Stromal cell of bone marrow (primary cell): ENCODE results near the gene RTN4RL2.
"Not testable (repeated sequence)": the region's sequence is repeated elsewhere in the genome, so short reads cannot be mapped to it uniquely, and the experiment has no call there.

Experiments used
- DNase-seq: peaks from one replicate; pipeline ENCODE4 v3.0.0-alpha.2; 2012; ENCODE audit warnings: low read depth

The RTN4RL2 gene

DNA sequence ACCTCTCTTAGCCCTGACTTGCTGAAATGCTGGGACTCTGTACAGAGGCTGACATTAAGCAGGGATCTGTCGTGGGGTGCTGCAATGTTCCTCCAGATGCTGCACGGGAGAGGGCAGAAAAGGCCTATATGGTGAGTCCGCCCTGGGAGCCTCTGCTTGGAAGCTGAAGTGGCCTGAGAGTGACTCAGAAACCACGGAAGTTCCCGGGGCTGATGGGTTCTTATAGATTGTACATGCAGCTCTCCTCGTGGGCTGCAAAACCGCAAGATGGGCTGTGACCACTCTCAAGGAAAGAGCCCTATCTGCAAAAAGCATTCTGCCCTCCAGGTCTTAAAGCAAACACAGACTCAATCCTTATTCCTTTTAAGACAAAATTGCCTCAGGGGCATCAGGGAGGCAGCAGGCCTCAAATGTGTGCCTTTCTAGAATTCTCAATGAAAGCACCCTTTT is 27.6 kb upstream of the RTN4RL2 start:
- DNase-seq: peak; percentile 43

DNA sequence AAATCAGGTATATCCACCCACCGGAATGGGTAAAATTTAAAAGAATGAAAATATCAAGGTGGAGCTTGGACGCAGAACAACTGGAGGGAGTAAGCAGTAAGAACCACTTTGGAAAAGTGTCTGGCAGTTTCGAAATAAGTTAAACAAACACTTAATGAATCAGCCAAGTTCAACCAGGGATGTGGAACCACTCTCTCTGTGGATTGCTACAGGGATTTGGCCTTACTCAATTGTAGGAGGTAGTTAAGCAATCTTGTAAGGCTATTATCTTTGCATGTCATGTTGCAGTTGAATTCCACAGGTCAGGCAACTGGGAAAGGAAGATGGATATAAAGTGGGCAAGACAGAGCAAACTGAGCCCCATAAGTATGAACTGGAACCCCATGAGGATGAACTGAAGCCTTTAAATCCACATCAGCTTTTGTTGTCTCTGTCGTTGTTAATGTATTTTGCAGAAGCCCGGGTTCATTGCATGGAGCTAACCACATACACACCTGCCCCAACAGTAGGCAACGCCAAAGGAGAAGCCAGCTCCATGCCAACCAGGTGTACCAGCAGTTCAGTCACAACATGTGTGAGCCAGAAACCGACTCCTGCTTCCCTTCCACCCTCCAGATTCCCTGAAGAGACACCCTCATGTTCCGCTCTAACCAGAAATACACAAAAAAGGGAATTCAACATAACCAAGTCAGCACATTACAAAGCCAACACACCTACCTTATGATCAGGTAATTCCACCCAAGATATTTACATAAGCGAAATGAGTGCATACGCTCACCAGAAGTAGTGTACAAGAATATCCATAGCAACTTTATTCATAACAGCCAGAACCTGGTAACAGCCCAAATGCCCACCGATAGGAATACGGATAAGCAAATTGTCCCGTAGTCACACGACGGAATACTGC is 25.4 kb upstream of the RTN4RL2 start:
- peak; percentile 94 for DNase-seq

DNA sequence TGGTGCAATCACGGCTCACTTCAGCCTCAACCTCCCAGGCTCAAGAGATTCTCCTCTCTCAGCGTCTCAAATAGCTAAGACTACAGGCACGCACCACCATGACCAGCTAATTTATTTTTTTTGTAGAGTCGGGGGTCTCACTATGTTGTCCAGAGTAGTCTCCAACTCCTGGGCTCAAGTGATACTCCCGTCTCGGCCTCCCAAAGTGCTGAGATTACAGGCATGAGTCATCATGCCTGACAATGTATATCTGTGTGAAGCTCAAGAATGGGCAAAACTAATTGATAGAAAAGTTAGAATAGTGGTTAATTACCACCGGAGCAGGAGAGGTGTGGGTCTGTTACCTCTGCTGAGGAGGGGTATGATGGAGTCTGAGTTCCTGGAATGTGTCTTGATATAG is 24.3 kb upstream of the RTN4RL2 start:
- DNase-seq: no peak

DNA sequence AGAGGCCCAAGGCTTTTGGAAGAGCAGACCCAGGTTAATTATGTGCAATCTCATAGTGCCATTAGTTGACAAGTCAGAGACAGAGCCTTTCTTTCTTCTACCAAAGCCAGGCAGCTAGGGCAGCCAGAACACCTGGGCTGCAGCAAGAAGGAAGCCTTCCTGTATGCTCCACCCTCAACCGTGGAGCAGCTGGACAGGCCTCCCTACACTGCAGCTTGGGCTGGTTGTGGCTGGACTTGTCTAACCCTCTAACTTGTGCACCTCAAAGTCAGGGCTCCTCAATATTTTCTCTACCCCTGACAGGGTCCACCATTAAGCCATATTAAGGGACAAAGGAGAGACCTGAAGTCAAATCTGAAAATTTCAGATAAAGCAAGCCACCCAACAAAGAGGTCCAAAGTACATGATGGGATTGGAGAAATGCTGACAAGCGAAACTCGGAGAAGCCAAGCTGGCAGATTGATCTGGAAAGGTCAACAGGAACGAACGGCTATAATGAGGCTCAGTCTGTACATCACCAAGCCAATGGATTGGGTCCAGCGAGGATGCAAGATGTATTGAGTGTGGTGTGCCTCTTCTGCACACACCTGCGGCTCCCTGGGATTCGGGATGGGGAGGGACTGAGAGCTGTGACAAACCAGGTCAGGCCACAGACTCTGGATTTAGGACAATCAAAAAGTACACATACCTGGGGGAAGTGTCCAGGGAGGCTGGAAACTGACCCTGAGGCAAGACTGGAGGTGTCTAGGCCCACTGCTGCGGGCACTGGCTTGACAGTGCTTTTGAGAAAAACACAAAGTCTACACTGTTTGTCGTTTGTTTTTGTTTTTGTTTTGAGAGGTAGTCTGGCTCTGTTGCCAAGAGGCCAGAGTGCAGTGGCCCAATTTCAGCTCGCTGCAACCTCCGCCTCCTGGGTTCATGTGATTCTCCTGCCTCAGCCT is 21.7 kb upstream of the RTN4RL2 start:
- DNase-seq: no peak

DNA sequence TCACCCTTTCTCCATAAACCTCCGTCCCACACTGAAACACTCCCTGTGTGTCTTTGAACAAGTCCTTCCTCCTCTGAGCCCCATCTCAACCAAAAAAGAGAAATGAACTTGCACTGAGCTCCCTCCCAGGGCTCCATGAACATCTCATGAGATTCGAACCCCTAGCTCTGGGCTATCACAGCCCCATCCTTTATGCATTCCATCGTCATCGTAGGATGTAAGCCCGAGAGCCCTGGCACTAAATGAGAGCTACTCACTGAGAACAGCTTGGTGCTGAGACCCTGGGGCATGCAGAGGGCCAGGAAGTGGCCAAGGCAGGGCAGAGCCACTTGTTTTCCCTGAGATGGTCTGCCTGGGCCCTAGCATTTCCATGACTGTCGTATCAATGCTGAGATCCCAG is 20.5 kb upstream of the RTN4RL2 start:
- DNase-seq: no peak

DNA sequence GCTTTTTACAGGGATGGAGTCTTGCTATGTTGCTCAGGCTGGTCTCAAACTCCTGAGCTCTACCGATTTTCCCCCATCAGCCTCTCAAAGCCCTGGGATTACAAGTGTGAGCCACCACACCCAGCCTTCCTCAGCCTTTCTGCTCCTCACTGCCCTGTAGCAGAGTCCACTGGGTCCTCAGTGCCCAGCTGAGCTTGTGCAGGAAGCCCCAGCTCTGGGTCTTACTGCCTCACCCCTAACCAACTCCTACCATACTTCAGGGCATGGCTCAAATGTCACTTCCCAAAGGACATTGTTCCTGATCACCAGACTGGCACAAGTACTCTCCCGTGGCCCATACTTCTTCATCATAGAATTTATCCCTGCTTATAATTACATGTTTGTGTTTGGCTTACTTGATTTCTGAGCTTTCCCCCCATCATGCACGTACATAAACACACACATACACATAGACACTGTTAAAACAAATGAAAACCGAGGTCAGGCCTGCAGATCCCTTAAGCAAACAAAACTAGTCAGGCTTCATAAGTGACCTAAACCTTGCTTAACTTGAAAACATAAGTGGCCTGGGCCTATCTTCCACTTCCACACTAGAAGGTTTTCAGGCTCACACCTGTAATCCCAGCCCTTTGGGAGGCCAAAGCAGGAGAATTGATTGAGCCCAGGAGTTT is 19.4 kb upstream of the RTN4RL2 start:
- no peak for DNase-seq

DNA sequence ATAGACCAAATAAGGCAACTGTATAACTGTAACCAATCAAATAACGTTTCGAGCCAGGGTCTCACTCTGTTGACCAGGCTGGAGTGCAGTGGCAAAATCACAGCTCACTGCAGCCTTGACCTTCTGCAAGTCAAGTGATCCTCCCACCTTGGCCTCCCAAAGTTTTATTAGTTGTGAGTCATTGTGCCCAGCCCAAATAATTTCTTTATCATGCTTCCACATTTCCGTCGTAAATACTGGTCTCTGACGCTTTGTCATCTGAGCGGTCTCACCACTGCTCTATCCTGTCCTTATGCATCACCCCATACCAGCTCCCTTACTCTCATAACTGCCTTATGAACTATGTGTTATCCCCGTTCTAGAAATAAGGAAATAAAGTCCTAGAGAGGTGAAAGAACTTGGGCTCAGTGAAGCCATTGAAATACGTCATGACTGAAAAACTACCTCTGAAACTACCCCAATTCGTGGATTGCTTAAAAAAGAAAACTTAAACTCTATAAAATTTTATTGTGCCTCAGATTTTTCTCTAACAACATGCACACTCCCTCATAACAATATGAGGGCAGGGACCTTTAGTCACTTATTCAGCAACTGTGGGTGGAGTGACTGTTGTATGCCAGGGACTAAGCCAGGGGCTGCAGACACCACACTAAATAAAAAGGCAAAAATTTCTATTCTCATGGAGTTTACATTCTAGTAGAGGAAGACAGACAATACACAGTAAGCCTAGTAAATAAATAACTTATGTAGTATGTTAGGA is 15.8 kb upstream of the RTN4RL2 start:
- DNase-seq: no peak

DNA sequence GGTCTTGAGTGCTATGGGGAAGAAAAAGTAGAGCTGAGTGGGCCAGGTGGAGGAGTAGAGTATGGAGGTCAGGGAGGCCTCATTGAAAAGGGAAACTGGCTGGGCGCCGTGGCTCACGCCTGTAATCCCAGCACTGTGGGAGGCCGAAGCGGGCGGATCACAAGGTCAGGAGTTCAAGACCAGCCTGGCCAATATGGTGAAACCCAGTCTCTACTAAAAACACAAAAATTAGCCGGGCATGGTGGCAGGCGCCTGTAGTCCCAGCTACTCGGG is 15.3 kb upstream of the RTN4RL2 start:
- DNase-seq: not testable (repeated sequence)

DNA sequence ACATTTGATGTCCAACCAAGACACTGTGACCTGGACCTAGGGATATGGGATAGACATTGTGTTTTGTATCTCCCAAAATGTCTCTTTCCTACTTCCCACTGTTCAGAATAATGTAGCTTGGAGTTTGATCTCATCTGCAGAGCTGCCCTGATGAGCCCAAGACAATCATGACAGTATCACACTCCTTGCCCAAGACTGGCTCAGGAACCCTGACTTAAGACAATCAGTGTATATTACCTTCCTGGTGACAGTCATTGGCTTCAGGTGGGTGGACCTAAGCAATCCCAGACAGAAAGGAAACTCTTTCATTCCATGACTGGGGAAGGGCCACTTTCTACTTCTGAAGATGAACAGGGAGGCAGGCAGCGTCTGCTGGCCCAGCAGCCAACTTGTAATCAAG is 14.3 kb upstream of the RTN4RL2 start:
- DNase-seq: no peak

DNA sequence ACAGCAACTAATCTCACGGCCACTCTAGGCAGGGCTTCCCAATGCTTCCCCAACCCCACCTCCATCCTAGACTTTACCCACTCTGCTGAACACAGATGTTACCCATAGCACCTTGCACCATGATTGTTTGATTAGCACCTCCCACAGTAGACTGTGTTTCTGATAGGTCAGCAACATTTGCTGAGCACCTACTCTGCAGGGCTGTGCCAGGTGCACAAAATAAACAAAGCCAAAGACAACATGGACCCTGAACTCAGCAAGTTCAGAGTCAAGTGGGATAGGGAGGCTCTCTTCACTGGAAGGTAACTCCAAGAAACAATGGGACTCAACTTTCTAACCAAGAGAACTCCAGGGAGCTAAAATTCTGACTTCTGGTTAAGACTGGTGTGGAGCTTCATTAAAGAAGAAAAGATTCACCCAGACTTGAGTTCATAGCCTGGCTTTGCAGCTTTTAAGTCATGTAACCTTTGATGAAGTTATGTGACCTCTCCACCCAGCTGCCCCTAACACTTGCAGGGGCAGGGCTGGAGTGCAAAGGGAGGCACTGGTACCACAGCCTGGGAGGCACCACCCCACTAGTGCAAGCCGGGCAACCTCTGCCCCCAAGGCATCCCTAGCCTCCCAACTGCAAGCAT is 6.7 kb upstream of the RTN4RL2 start:
- no peak for DNase-seq

DNA sequence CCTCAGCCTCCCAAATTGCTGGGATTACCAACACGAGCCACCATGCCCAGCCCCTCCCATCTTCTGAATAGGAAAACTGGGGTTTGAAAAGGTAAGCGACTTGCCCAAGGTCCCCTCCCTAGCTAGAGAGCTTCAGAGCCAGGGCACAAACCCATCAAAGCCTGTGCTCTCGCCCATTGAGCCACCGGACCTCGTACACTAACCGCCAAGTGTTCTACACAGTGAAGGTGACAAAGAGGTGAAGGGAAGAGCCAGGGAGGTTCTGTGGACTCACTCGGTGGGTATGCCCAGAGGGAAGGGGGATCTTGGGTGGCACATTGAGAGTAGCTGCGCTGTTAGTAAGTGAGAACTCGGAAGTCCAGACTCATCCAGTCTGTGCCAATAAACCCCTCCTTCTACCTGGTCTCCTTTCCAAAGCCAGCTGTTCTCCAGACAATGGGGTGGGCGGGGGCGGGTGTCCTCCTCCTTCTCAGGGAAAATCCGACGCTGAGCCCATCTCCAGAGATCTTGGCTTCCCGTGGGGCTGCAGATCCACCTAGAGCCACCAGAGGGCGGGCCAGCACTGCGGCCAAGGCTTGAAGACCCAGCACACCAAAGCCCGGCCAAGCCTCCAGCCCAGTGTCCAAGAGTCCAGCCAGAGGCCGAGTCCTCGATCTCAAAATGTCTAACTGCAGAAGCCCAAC is 3.2 kb upstream of the RTN4RL2 start:
- DNase-seq: peak; percentile 73

DNA sequence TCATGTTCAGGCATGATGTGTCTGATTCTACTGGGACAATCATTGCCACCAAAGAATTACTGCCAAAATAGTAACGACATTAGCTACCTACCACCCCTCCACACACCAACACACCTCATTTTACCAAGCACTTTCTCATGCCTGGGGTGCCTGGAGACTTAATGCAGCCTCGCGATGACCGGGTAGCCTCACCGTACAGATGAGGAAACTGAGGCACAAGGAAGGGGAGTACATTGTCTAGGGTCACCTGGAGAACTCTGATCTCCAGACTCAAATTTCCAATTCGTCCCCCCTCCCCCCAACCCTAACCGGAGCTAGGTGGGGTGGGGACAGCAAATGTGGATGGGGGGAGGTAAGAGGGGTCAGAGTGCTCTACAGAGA is 2.7 kb upstream of the RTN4RL2 start:
- DNase-seq: no peak

DNA sequence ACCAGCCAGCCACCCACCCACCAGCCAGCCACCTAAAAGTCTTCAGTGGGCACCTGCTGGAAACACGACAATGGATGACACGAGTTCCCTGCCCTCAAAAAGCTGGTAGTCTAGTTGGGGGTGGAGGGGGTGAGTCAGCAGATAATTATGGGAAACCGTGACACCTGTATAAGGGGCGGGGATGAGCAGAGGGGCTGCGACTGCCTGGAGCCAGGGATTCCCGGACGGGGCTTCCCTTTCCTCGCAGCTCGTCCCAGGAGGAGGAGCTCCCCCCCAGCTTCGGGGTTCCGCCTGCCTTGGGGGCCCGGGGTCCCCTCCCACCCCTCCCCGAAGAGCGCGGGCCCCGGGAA is 2.3 kb upstream of the RTN4RL2 start:
- no peak for DNase-seq

DNA sequence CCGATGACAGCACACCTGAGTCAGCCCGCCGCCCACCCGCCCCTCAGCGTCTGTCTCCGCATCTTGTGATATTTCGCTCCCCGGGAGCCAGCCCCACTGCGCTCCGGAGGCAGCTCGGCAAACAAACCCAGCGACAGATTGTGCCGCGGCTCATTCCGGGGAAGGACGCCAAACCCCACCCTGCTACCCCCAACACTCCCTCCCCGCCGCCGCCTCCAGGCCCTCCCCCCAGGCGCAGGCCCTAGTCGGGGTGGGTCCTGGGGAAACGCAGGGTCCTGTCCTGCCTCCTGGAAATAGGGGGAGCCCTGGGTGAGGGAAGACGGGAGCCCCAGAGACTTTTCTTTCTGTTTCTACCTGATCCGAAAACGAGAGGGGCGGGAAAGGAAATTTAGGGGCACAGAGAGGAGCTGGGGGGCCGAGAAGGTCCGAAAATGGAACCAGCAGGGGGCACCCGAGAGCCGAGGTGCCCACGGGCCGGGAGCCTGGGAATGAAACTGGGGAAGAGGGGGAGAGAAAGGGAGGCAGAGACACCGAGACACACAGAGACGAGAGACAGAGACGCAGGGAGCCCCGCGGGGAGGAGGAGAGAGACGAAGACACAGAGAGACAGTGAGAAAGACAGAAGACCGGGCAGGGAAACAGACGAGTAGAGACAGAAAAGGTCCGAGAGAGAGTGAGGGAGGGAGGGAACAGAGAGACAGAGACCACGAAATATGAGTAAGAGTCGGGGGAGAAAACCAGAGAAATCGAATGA is 1.7 kb upstream of the RTN4RL2 start:
- DNase-seq: no peak

DNA sequence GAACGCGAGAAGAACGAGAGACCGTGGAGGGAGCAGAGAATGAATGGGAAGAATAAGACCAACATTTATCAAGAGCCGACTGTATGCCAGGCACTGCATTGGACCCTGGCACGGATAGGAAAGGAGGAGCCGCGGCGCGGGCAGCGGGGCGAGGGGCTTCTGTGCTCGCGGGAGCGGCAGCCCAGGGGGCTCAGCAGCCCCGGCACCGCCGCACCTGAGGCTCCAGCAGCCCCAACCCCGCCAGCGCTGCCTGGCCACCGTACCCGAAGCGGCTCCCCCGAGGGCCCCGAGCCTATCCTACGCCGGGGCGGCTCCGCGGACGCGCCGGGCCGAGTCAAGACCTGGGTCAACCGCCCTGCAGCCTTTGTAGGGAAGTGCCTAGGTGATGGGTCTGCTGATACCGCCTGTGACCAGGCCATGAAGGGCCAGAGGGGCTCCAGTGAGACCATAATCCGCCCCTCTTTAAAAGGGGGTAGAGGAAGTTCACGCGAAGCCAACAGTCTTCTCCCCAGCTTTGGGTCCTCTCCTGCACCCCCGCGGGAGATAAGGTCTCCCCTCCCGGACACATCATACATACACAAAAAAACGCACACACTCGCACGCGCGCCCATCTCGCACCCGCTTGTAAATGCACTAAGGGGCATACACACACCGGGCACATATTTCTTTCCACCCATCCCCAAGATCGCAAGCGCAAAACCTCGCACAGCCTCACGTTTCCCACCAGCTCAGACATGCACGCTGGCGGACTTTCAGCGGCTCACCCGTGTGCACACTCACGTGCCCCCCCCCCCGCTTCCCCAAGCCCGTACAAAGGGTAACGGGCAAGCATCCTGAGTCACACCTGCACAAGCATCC is 935 bp upstream of the RTN4RL2 start:
- no peak for DNase-seq

DNA sequence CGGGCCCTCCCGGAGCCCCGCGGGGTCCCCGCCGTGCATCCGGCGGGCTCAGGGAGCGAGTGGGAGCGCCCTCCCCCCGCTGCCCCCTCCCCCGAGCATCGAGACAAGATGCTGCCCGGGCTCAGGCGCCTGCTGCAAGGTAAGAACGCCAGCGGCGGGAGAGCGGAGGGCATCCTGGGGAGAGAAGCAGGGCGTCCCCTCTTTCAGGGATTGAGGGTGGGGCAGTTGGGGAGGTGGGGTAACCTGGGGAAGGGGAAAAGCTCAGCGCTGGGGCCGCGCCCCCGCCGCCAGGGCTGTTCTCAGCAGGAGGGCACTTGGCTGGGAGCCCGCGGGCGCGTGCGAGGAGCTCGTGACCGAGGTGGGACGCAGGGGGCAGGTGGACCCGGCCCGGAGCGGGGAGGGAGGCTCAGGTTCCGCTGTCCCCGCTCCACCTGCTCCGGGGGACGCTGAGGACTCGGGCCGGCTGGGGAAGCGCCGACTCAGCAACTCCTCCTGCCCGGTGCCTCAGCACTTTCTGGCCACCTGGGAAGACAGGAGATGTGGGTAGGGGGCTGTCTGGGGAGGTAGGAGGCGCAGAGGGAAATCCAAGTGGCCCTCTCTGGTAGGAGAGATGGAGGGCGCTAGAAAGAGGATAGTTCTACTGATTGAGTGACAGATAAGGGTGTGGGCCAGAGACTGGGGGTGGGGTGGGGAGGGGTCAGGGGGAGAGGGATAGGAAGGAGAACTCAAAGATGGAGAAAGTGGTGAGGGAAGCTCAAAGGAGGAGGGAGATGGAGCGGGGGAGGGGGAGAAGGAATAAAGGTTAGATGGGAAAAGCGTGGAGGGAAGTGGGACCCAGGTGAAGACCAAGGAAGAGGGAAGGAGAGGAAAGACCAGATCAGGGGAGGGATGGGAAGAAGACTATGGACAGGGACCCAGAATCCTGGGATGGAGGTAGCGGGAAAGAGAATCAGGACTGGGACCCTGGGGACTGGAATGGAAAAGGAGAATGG is 726 bp downstream of the RTN4RL2 start:
- no peak for DNase-seq

DNA sequence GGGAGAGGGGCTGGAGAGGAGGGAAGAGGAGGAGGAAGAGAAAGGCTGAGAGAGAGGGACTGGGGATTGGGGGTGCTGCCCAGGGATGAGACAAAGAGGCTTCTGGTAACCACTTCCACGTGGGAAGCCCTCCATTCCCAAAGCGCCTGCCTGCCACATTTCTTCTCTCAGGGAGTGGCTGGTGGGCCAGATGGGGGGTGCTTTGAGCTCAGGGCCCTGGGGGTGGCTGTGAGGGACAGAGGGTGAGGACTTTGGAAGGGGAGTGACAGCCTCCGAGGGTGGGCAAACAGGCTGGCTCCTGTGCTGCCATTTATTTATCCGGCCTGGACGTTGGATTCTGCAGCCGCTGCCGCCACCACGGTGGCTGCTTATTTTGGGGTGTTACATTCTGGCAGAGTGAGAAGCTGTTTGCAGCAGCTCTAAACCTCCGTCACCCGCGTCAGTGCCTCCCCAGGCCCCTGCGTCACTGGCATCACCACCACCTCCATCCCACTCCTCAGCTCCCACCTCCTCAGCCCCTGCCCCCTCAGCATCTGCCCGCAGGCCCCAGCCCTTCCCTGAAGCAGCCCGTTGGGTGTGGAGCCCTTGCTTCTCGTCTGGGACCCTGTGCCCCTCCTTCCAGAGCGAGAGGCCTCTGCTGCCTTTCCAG is 1.6 kb downstream of the RTN4RL2 start:
- DNase-seq: no peak
